ENCODE measurements around the gene CYP39A1.

CYP39A1 gene

GRCh38 chr6:46509063-46509462 lies 143.6 kb downstream of the CYP39A1 start:
- no peak for DNase-seq

GRCh38 chr6:46507426-46507825 lies 145.2 kb downstream of the CYP39A1 start:
- DNase-seq = no peak

DNA sequence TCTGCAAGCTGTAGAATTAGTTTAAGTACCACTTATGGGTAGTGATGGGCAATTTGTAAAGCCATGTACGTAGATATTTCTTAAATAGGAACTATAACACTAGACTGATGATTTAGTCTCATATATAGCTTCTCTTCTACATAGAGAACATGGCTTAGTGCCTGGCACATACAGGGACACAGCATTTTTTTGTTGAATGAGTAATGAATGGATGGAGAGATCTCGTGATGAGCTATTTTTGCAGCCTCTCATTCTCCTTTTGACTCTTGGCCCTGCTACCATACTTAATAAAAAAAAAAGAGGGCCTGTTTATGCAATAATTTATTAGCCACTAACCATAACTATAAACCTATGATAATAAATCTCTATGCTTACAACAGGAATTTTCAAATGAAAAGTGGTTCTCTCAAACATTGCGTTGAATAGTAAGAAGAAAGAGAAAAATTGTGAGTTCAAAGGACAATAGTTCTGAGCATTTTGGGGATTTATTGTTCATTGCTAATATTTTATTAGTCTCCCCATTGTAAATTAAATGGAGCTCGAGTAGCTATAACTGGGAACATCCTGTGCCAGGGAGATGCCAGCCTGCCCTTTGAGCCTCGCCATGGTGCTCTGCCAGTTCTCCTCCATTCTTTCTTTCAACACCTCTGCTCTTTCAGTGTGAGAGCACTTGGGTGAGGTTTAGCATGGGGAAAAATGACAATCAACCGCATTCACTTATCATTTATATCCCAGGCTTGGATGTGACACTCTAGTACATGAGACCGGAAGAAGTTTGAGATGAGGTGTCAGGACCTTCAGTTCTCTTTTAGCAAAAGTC lies 146.7 kb downstream of the CYP39A1 start:
- DNase-seq = no peak

- DNase-seq = no peak
Measured at GRCh38 chr6:46504242-46504641, 148.4 kb downstream of the CYP39A1 start.

GRCh38 chr6:46502486-46503119 lies 150.0 kb downstream of the CYP39A1 start:
- DNase-seq = no peak

- DNase-seq = no peak
Measured at GRCh38 chr6:46501136-46502089, 151.2 kb downstream of the CYP39A1 start.

DNA sequence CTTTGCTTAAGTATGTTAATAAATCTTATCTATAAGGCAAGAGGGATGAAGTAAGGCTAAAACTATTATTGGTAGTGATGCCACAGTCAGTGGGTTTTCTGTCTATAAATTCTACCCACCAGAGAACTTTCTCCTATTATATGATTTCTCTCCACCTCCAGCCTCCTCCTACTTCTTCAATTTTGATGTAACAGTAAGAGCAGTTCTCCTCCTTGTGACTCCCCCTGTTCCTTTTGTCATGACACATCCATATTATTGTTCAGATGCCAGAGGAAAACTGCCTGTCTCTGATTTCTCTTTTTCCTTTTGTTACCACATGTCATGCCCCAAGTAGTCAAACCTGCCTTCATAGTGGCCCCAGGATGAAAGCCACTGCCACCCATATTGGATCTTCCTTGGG lies 152.2 kb downstream of the CYP39A1 start:
- DNase-seq = no peak

All from stimulated activated CD4-positive, alpha-beta T cell treated with anti-CD3 and anti-CD28 coated beads, Interleukin-4, amount 100 ng/mL, for 1 hour (primary cell).